ENCODE data around the gene ATP13A3.

DNA sequence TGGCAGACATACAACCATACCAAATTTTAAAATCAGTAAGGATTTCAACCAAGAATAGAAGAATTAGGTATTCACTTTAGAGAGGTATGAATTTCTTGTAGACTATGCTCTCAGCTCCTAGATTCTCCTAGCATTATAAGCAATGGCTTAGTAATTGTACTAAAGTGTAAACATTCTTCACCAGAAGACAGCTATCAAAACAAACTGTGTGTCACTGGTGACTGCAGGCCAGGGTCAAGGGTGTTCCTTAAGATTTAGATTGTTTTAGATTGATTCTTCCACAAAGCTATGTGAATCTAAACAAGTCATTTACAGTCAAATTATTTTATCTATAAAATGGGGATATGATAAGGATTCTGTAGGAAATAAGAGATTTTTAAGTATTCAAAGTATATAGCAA lies 64.6 kb downstream of the ATP13A3 start:
- TF ChIP-seq, protein P1, sequence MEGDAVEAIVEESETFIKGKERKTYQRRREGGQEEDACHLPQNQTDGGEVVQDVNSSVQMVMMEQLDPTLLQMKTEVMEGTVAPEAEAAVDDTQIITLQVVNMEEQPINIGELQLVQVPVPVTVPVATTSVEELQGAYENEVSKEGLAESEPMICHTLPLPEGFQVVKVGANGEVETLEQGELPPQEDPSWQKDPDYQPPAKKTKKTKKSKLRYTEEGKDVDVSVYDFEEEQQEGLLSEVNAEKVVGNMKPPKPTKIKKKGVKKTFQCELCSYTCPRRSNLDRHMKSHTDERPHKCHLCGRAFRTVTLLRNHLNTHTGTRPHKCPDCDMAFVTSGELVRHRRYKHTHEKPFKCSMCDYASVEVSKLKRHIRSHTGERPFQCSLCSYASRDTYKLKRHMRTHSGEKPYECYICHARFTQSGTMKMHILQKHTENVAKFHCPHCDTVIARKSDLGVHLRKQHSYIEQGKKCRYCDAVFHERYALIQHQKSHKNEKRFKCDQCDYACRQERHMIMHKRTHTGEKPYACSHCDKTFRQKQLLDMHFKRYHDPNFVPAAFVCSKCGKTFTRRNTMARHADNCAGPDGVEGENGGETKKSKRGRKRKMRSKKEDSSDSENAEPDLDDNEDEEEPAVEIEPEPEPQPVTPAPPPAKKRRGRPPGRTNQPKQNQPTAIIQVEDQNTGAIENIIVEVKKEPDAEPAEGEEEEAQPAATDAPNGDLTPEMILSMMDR (conservative IDR thresholded peaks at IDR 0.05; ENCODE audit: low read depth, low read length) = no peak
- no peak for TF ChIP-seq EZH2 (IDR thresholded peaks at IDR 0.05; ENCODE audit: borderline replicate concordance, low read depth, low read length, poor library complexity, severe bottlenecking)
